ENCODE results near the gene STH.
A peak's percentile ranks its signal among the peaks of the same experiment; 100 is the strongest.
"Not testable (repeated sequence)": the region's sequence is repeated elsewhere in the genome, so short reads cannot be mapped to it uniquely, and the experiment has no call there.

STH gene

DNA sequence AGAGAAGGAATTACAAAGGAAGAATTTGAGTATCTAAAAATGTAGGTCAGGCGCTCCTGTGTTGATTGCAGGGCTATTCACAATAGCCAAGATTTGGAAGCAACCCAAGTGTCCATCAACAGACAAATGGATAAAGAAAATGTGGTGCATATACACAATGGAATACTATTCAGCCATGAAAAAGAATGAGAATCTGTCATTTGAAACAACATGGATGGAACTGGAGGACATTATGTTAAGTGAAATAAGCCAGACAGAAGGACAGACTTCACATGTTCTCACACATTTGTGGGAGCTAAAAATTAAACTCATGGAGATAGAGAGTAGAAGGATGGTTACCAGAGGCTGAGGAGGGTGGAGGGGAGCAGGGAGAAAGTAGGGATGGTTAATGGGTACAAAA is 7.0 kb downstream of the STH start:
- not testable (repeated sequence) for DNase-seq (ENCODE audit: low read depth in 2 of 2)

DNA sequence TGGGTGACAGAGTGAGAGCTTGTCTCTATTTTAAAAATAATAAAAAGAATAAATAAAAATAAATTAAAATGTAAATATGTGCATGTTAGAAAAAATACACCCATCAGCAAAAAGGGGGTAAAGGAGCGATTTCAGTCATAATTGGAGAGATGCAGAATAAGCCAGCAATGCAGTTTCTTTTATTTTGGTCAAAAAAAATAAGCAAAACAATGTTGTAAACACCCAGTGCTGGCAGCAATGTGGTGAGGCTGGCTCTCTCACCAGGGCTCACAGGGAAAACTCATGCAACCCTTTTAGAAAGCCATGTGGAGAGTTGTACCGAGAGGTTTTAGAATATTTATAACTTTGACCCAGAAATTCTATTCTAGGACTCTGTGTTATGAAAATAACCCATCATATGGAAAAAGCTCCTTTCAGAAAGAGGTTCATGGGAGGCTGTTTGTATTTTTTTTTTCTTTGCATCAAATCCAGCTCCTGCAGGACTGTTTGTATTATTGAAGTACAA is 8.5 kb downstream of the STH start:
- DNase-seq (ENCODE audit: low read depth in 2 of 2), result no peak

DNA sequence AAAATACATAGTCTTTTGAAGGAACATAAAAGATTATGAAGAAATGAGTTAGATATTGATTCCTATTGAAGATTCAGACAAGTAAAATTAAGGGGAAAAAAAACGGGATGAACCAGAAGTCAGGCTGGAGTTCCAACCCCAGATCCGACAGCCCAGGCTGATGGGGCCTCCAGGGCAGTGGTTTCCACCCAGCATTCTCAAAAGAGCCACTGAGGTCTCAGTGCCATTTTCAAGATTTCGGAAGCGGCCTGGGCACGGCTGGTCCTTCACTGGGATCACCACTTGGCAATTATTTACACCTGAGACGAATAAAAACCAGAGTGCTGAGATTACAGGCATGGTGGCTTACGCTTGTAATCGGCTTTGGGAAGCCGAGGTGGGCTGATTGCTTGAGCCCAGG is 9.5 kb downstream of the STH start:
- DNase-seq (ENCODE audit: low read depth in 2 of 2), result no peak

DNA sequence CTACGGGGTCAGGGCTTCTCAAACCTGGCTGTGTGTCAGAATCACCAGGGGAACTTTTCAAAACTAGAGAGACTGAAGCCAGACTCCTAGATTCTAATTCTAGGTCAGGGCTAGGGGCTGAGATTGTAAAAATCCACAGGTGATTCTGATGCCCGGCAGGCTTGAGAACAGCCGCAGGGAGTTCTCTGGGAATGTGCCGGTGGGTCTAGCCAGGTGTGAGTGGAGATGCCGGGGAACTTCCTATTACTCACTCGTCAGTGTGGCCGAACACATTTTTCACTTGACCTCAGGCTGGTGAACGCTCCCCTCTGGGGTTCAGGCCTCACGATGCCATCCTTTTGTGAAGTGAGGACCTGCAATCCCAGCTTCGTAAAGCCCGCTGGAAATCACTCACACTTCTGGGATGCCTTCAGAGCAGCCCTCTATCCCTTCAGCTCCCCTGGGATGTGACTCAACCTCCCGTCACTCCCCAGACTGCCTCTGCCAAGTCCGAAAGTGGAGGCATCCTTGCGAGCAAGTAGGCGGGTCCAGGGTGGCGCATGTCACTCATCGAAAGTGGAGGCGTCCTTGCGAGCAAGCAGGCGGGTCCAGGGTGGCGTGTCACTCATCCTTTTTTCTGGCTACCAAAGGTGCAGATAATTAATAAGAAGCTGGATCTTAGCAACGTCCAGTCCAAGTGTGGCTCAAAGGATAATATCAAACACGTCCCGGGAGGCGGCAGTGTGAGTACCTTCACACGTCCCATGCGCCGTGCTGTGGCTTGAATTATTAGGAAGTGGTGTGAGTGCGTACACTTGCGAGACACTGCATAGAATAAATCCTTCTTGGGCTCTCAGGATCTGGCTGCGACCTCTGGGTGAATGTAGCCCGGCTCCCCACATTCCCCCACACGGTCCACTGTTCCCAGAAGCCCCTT is 10.9 kb downstream of the STH start:
- DNase-seq (ENCODE audit: low read depth in 2 of 2), result no peak

DNA sequence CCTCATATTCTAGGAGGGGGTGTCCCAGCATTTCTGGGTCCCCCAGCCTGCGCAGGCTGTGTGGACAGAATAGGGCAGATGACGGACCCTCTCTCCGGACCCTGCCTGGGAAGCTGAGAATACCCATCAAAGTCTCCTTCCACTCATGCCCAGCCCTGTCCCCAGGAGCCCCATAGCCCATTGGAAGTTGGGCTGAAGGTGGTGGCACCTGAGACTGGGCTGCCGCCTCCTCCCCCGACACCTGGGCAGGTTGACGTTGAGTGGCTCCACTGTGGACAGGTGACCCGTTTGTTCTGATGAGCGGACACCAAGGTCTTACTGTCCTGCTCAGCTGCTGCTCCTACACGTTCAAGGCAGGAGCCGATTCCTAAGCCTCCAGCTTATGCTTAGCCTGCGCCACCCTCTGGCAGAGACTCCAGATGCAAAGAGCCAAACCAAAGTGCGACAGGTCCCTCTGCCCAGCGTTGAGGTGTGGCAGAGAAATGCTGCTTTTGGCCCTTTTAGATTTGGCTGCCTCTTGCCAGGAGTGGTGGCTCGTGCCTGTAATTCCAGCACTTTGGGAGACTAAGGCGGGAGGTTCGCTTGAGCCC is 11.6 kb downstream of the STH start:
- DNase-seq (ENCODE audit: low read depth in 2 of 2), result no peak

DNA sequence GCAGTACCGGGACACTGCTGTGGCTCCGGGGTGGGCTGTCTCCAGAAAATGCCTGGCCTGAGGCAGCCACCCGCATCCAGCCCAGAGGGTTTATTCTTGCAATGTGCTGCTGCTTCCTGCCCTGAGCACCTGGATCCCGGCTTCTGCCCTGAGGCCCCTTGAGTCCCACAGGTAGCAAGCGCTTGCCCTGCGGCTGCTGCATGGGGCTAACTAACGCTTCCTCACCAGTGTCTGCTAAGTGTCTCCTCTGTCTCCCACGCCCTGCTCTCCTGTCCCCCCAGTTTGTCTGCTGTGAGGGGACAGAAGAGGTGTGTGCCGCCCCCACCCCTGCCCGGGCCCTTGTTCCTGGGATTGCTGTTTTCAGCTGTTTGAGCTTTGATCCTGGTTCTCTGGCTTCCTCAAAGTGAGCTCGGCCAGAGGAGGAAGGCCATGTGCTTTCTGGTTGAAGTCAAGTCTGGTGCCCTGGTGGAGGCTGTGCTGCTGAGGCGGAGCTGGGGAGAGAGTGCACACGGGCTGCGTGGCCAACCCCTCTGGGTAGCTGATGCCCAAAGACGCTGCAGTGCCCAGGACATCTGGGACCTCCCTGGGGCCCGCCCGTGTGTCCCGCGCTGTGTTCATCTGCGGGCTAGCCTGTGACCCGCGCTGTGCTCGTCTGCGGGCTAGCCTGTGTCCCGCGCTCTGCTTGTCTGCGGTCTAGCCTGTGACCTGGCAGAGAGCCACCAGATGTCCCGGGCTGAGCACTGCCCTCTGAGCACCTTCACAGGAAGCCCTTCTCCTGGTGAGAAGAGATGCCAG is 12.9 kb downstream of the STH start:
- no peak for DNase-seq (ENCODE audit: low read depth in 2 of 2)

DNA sequence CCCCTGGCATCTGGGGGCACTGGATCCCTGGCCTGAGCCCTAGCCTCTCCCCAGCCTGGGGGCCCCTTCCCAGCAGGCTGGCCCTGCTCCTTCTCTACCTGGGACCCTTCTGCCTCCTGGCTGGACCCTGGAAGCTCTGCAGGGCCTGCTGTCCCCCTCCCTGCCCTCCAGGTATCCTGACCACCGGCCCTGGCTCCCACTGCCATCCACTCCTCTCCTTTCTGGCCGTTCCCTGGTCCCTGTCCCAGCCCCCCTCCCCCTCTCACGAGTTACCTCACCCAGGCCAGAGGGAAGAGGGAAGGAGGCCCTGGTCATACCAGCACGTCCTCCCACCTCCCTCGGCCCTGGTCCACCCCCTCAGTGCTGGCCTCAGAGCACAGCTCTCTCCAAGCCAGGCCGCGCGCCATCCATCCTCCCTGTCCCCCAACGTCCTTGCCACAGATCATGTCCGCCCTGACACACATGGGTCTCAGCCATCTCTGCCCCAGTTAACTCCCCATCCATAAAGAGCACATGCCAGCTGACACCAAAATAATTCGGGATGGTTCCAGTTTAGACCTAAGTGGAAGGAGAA is 13.5 kb downstream of the STH start:
- DNase-seq (ENCODE audit: low read depth in 2 of 2), result no peak

DNA sequence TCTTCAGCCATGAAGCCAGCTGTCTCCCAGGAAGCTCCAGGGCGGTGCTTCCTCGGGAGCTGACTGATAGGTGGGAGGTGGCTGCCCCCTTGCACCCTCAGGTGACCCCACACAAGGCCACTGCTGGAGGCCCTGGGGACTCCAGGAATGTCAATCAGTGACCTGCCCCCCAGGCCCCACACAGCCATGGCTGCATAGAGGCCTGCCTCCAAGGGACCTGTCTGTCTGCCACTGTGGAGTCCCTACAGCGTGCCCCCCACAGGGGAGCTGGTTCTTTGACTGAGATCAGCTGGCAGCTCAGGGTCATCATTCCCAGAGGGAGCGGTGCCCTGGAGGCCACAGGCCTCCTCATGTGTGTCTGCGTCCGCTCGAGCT is 14.1 kb downstream of the STH start:
- no peak for DNase-seq (ENCODE audit: low read depth in 2 of 2)

DNA sequence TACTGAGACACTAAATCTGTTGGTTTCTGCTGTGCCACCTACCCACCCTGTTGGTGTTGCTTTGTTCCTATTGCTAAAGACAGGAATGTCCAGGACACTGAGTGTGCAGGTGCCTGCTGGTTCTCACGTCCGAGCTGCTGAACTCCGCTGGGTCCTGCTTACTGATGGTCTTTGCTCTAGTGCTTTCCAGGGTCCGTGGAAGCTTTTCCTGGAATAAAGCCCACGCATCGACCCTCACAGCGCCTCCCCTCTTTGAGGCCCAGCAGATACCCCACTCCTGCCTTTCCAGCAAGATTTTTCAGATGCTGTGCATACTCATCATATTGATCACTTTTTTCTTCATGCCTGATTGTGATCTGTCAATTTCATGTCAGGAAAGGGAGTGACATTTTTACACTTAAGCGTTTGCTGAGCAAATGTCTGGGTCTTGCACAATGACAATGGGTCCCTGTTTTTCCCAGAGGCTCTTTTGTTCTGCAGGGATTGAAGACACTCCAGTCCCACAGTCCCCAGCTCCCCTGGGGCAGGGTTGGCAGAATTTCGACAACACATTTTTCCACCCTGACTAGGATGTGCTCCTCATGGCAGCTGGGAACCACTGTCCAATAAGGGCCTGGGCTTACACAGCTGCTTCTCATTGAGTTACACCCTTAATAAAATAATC is 14.6 kb downstream of the STH start:
- DNase-seq (ENCODE audit: low read depth in 2 of 2), result no peak

DNA sequence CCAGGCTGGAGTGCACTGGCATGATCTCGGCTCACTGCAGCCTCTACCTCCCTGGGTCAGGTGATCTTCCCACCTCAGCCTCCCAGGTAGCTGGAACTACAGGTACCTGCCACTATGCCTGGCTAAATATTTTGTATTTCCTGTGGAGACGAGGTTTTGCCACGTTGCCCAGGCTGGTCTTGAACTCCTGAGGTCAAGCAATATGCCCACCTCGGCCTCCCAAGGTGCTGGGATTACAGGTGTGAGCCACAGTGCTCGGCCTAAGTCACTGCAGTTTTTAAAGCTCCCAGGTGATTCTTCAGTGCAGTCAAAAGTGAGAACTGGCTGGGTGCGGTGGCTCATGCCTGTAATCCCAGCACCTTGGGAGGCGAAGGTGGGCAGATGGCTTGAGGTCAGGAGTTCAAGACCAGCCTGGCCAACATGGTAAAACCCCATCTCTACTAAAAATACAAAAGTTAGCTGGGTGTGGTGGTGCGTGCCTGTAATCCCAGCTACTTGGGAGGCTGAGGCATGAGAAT is 20.4 kb downstream of the STH start:
- not testable (repeated sequence) for DNase-seq (ENCODE audit: low read depth in 2 of 2)

DNA sequence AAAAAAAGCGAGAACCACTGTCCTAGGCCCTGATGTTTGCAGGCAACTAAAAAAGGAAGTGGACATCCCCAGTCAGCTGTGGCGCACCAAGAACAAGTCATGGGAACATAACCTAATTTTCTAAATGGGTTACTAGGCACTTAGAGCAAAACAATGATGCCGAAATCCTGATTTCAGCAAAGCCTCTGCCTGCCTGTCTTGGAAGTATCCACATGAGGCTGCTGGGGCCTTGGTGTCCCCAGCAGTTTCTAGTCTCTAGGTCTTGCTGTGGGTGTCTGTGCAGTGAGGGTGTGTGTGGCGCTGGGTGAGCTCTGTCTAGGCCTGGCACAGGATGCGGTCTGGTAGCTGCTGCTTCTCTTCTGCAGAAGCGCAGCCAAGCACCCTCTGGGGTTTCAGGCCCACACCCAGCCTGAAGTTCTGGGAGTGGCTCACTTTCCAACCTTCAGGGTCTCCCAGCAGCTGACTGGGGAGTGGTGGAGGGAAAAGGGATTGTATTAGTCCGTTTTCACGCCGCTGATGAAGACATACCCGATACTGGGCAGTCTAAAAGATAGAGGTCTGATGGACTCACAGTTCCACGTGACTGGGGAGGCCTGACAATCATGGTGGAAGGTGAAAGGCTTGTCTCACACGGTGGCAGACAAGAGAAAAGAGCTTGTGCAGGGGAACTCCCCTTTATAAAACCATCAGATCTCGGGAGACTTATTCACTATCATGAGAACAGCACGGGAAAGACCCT is 21.1 kb downstream of the STH start:
- DNase-seq (ENCODE audit: low read depth in 2 of 2), result peak in 1 of 2 donors; percentile 33

DNA sequence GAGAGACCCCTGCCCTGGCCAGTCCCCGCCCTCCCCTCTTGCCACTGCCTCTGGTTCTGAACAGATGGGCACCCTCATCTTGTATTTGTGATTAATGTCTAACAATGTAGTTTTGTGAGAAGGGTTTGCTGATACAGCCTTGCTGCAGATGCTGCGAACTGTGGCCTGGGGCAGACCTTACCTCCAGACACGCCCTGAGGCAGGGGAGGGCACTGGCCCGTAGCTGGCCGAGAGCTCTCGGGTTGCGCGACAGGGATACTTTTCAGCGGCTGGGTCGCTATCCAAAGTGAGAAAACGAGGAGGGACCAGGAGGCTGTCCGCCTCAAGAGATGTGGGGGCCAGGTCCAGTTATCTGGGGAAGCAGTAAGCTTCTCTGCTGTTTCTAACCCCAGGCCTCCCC is 21.9 kb downstream of the STH start:
- DNase-seq (ENCODE audit: low read depth in 2 of 2), result no peak

DNA sequence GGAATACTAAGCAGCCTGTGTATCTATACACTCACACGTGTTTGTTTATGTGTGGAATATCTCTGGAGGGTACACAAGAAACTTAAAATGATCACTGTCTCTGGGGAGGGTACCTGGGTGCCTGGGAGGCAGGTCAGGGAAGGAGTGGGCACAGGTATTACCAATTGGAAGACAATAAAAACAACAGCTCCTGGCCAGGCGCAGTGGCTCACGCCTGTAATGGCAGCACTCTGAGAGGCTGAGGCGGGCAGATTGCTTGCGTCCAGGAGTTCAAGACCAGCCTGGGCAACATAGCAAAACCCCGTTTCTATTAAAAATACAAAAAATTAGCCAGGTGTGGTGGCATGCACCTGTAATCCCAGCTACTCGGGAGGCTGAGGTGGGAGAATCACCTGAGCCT is 24.3 kb downstream of the STH start:
- DNase-seq (ENCODE audit: low read depth in 2 of 2), result not testable (repeated sequence)

DNA sequence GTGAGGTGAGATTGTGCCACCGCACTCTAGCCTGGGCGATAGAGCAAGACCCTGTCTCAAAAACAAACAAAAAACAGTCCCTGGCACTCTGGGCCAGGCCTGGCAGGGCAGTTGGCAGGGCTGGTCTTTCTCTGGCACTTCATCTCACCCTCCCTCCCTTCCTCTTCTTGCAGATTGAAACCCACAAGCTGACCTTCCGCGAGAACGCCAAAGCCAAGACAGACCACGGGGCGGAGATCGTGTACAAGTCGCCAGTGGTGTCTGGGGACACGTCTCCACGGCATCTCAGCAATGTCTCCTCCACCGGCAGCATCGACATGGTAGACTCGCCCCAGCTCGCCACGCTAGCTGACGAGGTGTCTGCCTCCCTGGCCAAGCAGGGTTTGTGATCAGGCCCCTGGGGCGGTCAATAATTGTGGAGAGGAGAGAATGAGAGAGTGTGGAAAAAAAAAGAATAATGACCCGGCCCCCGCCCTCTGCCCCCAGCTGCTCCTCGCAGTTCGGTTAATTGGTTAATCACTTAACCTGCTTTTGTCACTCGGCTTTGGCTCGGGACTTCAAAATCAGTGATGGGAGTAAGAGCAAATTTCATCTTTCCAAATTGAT is 24.8 kb downstream of the STH start:
- no peak for DNase-seq (ENCODE audit: low read depth in 2 of 2)

DNA sequence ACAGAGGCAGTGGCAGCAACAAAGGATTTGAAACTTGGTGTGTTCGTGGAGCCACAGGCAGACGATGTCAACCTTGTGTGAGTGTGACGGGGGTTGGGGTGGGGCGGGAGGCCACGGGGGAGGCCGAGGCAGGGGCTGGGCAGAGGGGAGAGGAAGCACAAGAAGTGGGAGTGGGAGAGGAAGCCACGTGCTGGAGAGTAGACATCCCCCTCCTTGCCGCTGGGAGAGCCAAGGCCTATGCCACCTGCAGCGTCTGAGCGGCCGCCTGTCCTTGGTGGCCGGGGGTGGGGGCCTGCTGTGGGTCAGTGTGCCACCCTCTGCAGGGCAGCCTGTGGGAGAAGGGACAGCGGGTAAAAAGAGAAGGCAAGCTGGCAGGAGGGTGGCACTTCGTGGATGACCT is 25.5 kb downstream of the STH start:
- DNase-seq (ENCODE audit: low read depth in 2 of 2), result no peak

DNA sequence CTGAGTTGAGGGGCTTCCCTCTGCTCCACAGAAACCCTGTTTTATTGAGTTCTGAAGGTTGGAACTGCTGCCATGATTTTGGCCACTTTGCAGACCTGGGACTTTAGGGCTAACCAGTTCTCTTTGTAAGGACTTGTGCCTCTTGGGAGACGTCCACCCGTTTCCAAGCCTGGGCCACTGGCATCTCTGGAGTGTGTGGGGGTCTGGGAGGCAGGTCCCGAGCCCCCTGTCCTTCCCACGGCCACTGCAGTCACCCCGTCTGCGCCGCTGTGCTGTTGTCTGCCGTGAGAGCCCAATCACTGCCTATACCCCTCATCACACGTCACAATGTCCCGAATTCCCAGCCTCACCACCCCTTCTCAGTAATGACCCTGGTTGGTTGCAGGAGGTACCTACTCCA is 26.0 kb downstream of the STH start:
- no peak for DNase-seq (ENCODE audit: low read depth in 2 of 2)

DNA sequence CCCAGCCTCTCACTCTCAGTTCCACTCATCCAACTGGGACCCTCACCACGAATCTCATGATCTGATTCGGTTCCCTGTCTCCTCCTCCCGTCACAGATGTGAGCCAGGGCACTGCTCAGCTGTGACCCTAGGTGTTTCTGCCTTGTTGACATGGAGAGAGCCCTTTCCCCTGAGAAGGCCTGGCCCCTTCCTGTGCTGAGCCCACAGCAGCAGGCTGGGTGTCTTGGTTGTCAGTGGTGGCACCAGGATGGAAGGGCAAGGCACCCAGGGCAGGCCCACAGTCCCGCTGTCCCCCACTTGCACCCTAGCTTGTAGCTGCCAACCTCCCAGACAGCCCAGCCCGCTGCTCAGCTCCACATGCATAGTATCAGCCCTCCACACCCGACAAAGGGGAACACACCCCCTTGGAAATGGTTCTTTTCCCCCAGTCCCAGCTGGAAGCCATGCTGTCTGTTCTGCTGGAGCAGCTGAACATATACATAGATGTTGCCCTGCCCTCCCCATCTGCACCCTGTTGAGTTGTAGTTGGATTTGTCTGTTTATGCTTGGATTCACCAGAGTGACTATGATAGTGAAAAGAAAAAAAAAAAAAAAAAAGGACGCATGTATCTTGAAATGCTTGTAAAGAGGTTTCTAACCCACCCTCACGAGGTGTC is 26.6 kb downstream of the STH start:
- no peak for DNase-seq (ENCODE audit: low read depth in 2 of 2)

DNA sequence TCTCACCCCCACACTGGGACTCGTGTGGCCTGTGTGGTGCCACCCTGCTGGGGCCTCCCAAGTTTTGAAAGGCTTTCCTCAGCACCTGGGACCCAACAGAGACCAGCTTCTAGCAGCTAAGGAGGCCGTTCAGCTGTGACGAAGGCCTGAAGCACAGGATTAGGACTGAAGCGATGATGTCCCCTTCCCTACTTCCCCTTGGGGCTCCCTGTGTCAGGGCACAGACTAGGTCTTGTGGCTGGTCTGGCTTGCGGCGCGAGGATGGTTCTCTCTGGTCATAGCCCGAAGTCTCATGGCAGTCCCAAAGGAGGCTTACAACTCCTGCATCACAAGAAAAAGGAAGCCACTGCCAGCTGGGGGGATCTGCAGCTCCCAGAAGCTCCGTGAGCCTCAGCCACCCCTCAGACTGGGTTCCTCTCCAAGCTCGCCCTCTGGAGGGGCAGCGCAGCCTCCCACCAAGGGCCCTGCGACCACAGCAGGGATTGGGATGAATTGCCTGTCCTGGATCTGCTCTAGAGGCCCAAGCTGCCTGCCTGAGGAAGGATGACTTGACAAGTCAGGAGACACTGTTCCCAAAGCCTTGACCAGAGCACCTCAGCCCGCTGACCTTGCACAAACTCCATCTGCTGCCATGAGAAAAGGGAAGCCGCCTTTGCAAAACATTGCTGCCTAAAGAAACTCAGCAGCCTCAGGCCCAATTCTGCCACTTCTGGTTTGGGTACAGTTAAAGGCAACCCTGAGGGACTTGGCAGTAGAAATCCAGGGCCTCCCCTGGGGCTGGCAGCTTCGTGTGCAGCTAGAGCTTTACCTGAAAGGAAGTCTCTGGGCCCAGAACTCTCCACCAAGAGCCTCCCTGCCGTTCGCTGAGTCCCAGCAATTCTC is 27.4 kb downstream of the STH start:
- DNase-seq (ENCODE audit: low read depth in 2 of 2), result no peak
